ENCODE measurements around the gene PLXNA2. TPM values are rescaled to one million over a fixed set of nuclear protein-coding genes. Genes with fewer than 3 reads are reported as not detected.

Gene PLXNA2
- total RNA-seq, 1 experiment from 2014 or later: 0.89 TPM

GRCh38 chr1:208225954-208226937 lies 17.9 kb downstream of the PLXNA2 start:
- no peaks in the 10 kb centered on the region for H3K4me1 ChIP-seq (ENCODE audit: control insufficient read depth in 1 of 2, insufficient read depth in 2 of 2, low read length in 2 of 2)
- intact Hi-C loops (cut with micrococcal nuclease): no loop called here
- H3K4me3 ChIP-seq (replicated peaks in 1 of 2; ENCODE audit: low read depth in 1 of 2, low read length in 2 of 2): no peak overlapping the region
- ChIA-PET RAD21 (ENCODE audit: low non-redundant PET in 1 of 2, low total read pairs in 2 of 2, uncharacterized antibody in 2 of 2, unreplicated experiment in 2 of 2) (no interaction called here), POLR2A (no interaction called here), CTCF (interaction anchor here (2.1 kb wide), 1 partner anchor 19 kb away, joined by 5 read pairs; no protein-coding TSS in a partner anchor)
- no peak overlapping the region for H3K27ac ChIP-seq (ENCODE audit: low read depth, low read length)
- no peak overlapping the region for H2AFZ ChIP-seq (ENCODE audit: low read depth, low read length, poor library complexity, severe bottlenecking)
- H3K9me2 ChIP-seq (ENCODE audit: insufficient read depth): no peaks in the 10 kb centered on the region
- H4K20me1 ChIP-seq (ENCODE audit: insufficient read depth): no peaks in the 10 kb centered on the region
- no peak for DNase-seq (ENCODE audit: low read depth, low spot score)
- no peak for TF ChIP-seq TCF7L2 (IDR thresholded peaks at IDR 0.05; ENCODE audit: borderline replicate concordance, extremely low read depth, insufficient read depth, insufficient read length)
- no peak for TF ChIP-seq EZH2 (IDR thresholded peaks at IDR 0.05)
- TF ChIP-seq ZNF274 (IDR thresholded peaks at IDR 0.05; ENCODE audit: low read depth, low read length): no peak
- no peak for TF ChIP-seq JUND (IDR thresholded peaks at IDR 0.05)
- TF ChIP-seq EGR1 (IDR thresholded peaks at IDR 0.05; ENCODE audit: low read depth): no peak
- no peak for TF ChIP-seq ATF3 (IDR thresholded peaks at IDR 0.05)
- H3K36me3 ChIP-seq (ENCODE audit: control insufficient read depth in 1 of 2, insufficient read depth in 2 of 2, low read length in 2 of 2): no peaks in the 10 kb centered on the region
- BruUV-seq (replicated peaks): no TSS peak
- H3K79me2 ChIP-seq (ENCODE audit: insufficient read depth, low read length): no peaks in the 10 kb centered on the region
- H3K9me3 ChIP-seq (ENCODE audit: control insufficient read depth in 1 of 2, insufficient read depth in 1 of 2, low read depth in 1 of 2, low read length in 2 of 2): no peaks in the 10 kb centered on the region
- H3K4me2 ChIP-seq (ENCODE audit: low read length): no peak overlapping the region
- peaks cover 23% of the 10 kb centered on the region for H3K27me3 ChIP-seq (ENCODE audit: insufficient read depth, low read length)
- no peak for ATAC-seq
- no peak overlapping the region for H3K9ac ChIP-seq (ENCODE audit: low read length)

GRCh38 chr1:208224192-208224713 lies 19.9 kb downstream of the PLXNA2 start:
- no TSS peak for BruUV-seq (replicated peaks)
- DNase-seq (ENCODE audit: low read depth, low spot score): no peak
- peaks cover 0 to 12% of the 10 kb centered on the region in 2 experiments; a peak in 2 of 4 replicates for H3K4me1 ChIP-seq (ENCODE audit: control insufficient read depth in 1 of 2, insufficient read depth in 2 of 2, low read length in 2 of 2)
- H3K36me3 ChIP-seq (ENCODE audit: control insufficient read depth in 1 of 2, insufficient read depth in 2 of 2, low read length in 2 of 2): no peaks in the 10 kb centered on the region
- H3K9ac ChIP-seq (ENCODE audit: low read length): no peak overlapping the region
- H3K9me3 ChIP-seq (ENCODE audit: control insufficient read depth in 1 of 2, insufficient read depth in 1 of 2, low read depth in 1 of 2, low read length in 2 of 2): no peaks in the 10 kb centered on the region
- ATAC-seq: no peak
- no peak overlapping the region for H3K4me2 ChIP-seq (ENCODE audit: low read length)
- H3K27me3 ChIP-seq (ENCODE audit: insufficient read depth, low read length): peaks cover 12% of the 10 kb centered on the region
- CTCF ChIA-PET: no interaction called here
- no peaks in the 10 kb centered on the region for H3K79me2 ChIP-seq (ENCODE audit: insufficient read depth, low read length)
- no peak overlapping the region for H2AFZ ChIP-seq (ENCODE audit: low read depth, low read length, poor library complexity, severe bottlenecking)
- H4K20me1 ChIP-seq (ENCODE audit: insufficient read depth): no peaks in the 10 kb centered on the region
- RAD21 ChIA-PET (ENCODE audit: low non-redundant PET in 1 of 2, low total read pairs in 2 of 2, uncharacterized antibody in 2 of 2, unreplicated experiment in 2 of 2): no interaction called here
- POLR2A ChIA-PET: no interaction called here
- no peak overlapping the region for H3K4me3 ChIP-seq (replicated peaks in 1 of 2; ENCODE audit: low read depth in 1 of 2, low read length in 2 of 2)
- no peaks in the 10 kb centered on the region for H3K9me2 ChIP-seq (ENCODE audit: insufficient read depth)
- intact Hi-C loops (cut with micrococcal nuclease): no loop called here
- H3K27ac ChIP-seq (ENCODE audit: low read depth, low read length): no peak overlapping the region
- TF ChIP-seq SIN3A (IDR thresholded peaks at IDR 0.05; ENCODE audit: low read depth): no peak
- TF ChIP-seq ZFX (IDR thresholded peaks at IDR 0.05): no peak
- no peak for TF ChIP-seq POLR2AphosphoS5 (IDR thresholded peaks at IDR 0.05; ENCODE audit: low read depth, low read length)
- no peak for TF ChIP-seq ZNF274 (IDR thresholded peaks at IDR 0.05; ENCODE audit: low read depth, low read length)
- TF ChIP-seq POLR2A (IDR thresholded peaks at IDR 0.05; ENCODE audit: borderline replicate concordance, extremely low read depth, insufficient read depth, insufficient read length): no peak
- TF ChIP-seq ZBTB33 (IDR thresholded peaks at IDR 0.05; ENCODE audit: extremely low read depth, insufficient replicate concordance, low read length): no peak
- TF ChIP-seq EZH2phosphoT487 (IDR thresholded peaks at IDR 0.05; ENCODE audit: borderline replicate concordance): no peak
- TF ChIP-seq JUND (IDR thresholded peaks at IDR 0.05): no peak
- no peak for TF ChIP-seq ATF3 (IDR thresholded peaks at IDR 0.05)

Data from HCT116 (cell line).